Uterus (tissue), 2 donors: Measurements from ENCODE around the gene MASP1.

ENCODE experiments used
- CTCF ChIP-seq, 4 experiments: fragments of 200-600 bp in 2 of 4; fragments of 450-650 bp in 2 of 4; sonication (generic) in 2 of 4; IDR thresholded peaks; one replicate each; pipeline ENCODE4 v1.5.1; 2016 to 2019; ENCODE audit warnings: antibody characterized with exemption in 4 of 4, mild to moderate bottlenecking in 2 of 4, moderate library complexity in 1 of 4
- POLR2A ChIP-seq, 2 donors: fragments of 450-650 bp; IDR thresholded peaks; one replicate each; pipeline ENCODE4 v1.6.1; 2016; ENCODE audit warnings: antibody characterized with exemption in 2 of 2, mild to moderate bottlenecking in 1 of 2, moderate library complexity in 1 of 2

GRCh38 chr3:187265461-187265955 lies 26.0 kb downstream of the MASP1 start:
- TF ChIP-seq POLR2A (IDR thresholded peaks at IDR 0.05): no peak
- TF ChIP-seq CTCF (IDR thresholded peaks at IDR 0.05): no peak
